Hindlimb muscle (tissue), 1 donor: ENCODE measurements around the gene XYLB. TPM values are rescaled to one million over a fixed set of nuclear protein-coding genes. Genes with fewer than 3 reads are reported as not detected.

Experiments used
- DNase-seq: peaks from one replicate; pipeline ENCODE4 v3.0.0-alpha.2; 2013
- polyA plus RNA-seq: library from polyadenylated mRNA; unstranded; fragments of 120-200 nt; gene quantifications from one replicate; pipeline ENCODE4 v1.2.1, GENCODE V29; 2013; ENCODE audit not compliant: insufficient read length

XYLB gene
- polyA plus RNA-seq, 1 donor, result 3.9 TPM

- no peak for DNase-seq
Observed at GRCh38 chr3:38325256-38325655, 21.3 kb upstream of the XYLB start.

- DNase-seq, result no peak
Observed at GRCh38 chr3:38327335-38328009, 19.1 kb upstream of the XYLB start.

GRCh38 chr3:38331257-38332022, 15.1 kb upstream of the XYLB start:
- no peak for DNase-seq

- no peak for DNase-seq
Observed at GRCh38 chr3:38332201-38332600, 14.4 kb upstream of the XYLB start.

- no peak for DNase-seq
Observed at GRCh38 chr3:38334142-38335055, 12.2 kb upstream of the XYLB start.

- DNase-seq, result no peak
Observed at GRCh38 chr3:38335263-38335662, 11.3 kb upstream of the XYLB start.

GRCh38 chr3:38337703-38338102, 8.9 kb upstream of the XYLB start:
- DNase-seq, result no peak

GRCh38 chr3:38343797-38344594, 2.6 kb upstream of the XYLB start:
- DNase-seq, result no peak

GRCh38 chr3:38345879-38346586, 552 bp upstream of the XYLB start:
- DNase-seq, result no peak

- DNase-seq, result no peak
Observed at GRCh38 chr3:38347421-38348200, 1.0 kb downstream of the XYLB start.

- DNase-seq, result no peak
Observed at GRCh38 chr3:38348903-38349302, 2.3 kb downstream of the XYLB start.

GRCh38 chr3:38349684-38350359, 3.2 kb downstream of the XYLB start:
- DNase-seq, result no peak

- DNase-seq, result no peak
Observed at GRCh38 chr3:38353151-38353550, 6.6 kb downstream of the XYLB start.

GRCh38 chr3:38354588-38355330, 8.2 kb downstream of the XYLB start:
- no peak for DNase-seq

- DNase-seq, result no peak
Observed at GRCh38 chr3:38359038-38359437, 12.5 kb downstream of the XYLB start.

- DNase-seq, result no peak
Observed at GRCh38 chr3:38360345-38360744, 13.8 kb downstream of the XYLB start.

- DNase-seq, result no peak
Observed at GRCh38 chr3:38361496-38361895, 14.9 kb downstream of the XYLB start.

GRCh38 chr3:38362825-38363224, 16.2 kb downstream of the XYLB start:
- DNase-seq, result no peak

GRCh38 chr3:38364721-38365400, 18.3 kb downstream of the XYLB start:
- DNase-seq, result no peak
